Activated T-helper 9 cell treated with anti-CD3 and anti-CD28 coated beads, Interleukin-2, amount 50 U/mL, for 16 hours (primary cell): Measurements from ENCODE around the gene TCF7L1.
"Not testable (repeated sequence)": the region's sequence is repeated elsewhere in the genome, so short reads cannot be mapped to it uniquely, and the experiment has no call there.

Source experiments
- DNase-seq: peaks from one replicate; pipeline ENCODE4 v3.0.0-alpha.2; 2020; ENCODE audit warnings: low read depth

Gene TCF7L1

DNA sequence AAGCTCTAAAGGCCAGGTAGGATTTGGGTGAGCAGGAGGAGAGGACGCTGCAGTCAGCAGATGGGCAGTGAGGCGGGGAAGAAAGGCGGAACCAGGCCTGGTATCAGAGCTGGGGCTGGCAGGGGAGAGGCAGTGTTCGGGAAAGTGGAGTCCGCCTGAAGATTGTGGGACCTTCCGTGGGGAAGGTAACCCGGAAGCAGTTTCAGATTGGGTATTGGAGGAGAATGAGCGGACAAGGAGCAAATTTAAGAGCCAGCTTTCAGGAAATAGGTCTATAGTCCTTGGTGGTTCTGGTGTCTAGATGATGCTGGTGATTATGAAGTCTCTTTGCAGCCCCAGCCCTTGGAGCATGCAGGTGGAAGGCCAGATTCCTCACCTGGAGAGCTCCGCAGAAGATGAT, 51.0 kb downstream of the TCF7L1 start:
- no peak for DNase-seq

DNA sequence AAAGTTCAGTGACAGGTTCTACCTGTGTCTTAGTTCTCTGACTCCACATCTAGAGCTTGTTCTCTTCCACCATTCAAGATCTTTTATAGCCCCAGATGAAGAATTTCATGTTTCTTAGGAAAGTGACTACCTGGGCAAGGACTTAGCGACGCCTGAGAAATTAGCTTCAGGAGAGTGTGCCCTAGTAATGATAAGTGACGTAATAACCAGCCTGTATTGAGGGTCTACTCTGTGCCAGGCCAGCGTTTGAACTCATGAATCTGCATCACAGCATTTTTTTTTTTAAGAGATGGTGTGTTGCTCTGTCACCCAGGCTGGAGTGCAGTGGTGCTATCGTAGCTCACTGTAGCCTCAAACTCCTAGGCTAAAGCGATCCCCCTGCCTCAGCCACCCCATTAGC, 51.8 kb downstream of the TCF7L1 start:
- DNase-seq = no peak

GRCh38 chr2:85185431-85185940, 52.3 kb downstream of the TCF7L1 start:
- DNase-seq = no peak

- no peak for DNase-seq
Observed at GRCh38 chr2:85187069-85187468, 53.9 kb downstream of the TCF7L1 start.

- DNase-seq = no peak
Observed at GRCh38 chr2:85188852-85189251, 55.7 kb downstream of the TCF7L1 start.

- no peak for DNase-seq
Observed at GRCh38 chr2:85189606-85190270, 56.5 kb downstream of the TCF7L1 start.

- DNase-seq = no peak
Observed at GRCh38 chr2:85191157-85191556, 58.0 kb downstream of the TCF7L1 start.

- no peak for DNase-seq
Observed at GRCh38 chr2:85194780-85195480, 61.7 kb downstream of the TCF7L1 start.

DNA sequence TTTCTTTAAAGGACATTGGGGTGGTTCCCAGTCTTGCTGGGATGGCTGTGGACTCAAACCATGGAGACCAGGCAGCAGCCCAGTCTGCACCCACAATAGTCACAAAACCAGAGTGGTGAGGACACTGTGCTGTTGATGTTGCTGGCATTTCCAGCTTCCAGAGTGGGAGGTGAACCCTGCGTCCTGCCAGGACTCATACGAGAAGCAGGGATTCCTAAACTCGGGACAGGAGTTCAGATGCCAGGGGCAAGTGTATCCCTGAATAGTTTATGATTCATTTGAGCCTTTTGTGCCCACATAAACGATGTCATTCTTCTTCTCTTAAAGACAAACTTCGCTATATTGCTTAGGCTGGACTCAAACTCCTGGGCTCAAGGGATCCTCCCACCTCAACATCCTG, 62.8 kb downstream of the TCF7L1 start:
- no peak for DNase-seq

DNA sequence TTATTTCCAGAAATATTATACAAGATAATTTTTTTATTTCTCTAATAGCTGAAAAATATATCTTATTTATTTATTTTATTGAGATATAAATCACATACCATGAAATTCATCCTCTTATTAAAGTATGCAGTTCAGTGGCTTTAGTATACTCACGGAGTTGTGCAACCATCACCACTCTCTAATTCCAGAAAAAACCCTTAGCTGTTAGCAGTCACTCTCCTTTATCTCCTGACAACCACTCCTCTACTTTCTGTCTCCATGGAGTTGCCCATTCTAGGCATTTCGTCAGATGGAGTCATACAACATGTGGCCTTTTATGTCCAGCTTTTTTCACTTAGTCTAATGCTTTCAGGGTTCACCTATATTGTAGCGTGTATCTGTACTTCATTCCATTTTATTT, 66.5 kb downstream of the TCF7L1 start:
- no peak for DNase-seq

DNA sequence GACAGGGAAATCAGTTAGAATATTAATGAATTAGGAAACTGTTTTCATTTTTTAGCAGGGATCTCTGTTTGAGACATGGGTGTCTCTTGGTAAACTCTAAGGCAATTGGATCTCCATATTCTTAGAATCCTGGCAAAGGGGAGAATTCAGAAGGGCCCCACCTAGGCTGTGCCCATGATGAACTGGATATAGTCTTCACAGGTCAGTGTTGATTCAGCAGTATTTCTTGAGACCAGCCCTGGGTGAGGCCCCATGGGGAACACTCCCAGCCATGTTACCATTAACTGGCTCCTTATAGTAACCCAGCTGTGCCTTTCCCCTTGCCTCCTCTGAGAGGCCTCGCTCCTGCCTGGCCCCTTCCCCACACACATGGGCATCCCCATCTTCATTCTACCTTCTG, 76.7 kb downstream of the TCF7L1 start:
- no peak for DNase-seq

GRCh38 chr2:85210511-85210910, 77.3 kb downstream of the TCF7L1 start:
- DNase-seq = no peak

GRCh38 chr2:85211606-85212005, 78.4 kb downstream of the TCF7L1 start:
- not testable (repeated sequence) for DNase-seq

DNA sequence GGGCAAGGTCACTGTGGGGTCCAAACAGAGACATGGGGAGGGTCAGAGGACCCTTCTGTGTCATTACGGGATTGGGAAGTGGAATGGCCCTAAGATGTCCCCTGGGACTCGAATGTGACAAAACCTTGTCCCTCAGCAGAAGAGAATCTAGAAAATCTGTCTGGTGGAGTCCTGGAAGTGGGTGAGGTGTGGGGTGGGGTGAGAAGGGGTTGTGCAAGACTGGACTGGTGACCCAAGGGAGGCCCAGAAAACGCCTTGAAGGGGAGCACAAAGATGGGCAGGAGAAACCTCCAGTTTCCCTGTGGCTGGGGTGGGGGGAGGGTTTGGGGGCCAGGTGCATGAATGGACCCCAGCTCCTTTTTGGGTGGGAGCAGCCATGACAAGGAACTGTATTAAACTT, 79.6 kb downstream of the TCF7L1 start:
- no peak for DNase-seq

DNA sequence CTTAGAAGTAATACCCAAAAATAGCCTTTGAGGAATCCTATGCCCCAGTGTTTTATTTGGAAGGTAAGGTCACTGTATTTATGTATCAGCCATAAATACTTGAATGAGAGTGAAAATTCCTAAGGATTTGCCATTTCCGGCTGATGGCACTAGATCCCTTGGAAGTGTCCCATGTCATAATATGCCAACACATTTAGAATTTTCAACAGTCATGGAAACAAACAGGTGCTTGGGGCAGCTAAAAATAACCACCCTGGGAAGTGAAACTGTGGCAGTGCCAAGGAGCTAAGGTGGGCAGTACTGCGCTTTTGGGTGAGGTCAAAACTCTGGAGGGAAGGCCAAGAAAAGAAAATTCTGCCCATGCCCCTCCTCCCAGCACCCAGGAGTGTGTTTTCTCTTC, 80.2 kb downstream of the TCF7L1 start:
- DNase-seq = no peak

- no peak for DNase-seq
Observed at GRCh38 chr2:85213901-85214512, 80.8 kb downstream of the TCF7L1 start.

- DNase-seq = no peak
Observed at GRCh38 chr2:85215081-85215447, 81.9 kb downstream of the TCF7L1 start.

GRCh38 chr2:85215448-85216401, 82.5 kb downstream of the TCF7L1 start:
- DNase-seq = no peak

DNA sequence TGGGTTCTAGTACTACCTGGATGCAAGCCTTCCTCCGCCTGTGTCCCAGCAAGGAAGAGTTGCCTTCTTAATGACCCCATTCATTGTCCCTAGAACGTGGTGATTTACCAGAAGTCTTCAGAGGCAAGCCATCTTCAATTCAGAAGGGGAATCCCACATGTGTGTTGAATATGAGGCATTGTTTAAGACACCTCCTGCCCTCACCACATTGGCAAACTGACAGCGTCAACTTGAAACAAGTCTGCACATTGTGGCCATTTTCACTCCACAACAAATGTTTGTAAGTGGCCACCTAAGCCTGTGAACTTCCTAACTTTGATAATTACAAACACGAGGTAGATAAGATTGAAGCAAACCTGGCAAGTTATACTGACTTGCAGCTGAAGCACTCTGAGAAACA, 83.7 kb downstream of the TCF7L1 start:
- no peak for DNase-seq

DNA sequence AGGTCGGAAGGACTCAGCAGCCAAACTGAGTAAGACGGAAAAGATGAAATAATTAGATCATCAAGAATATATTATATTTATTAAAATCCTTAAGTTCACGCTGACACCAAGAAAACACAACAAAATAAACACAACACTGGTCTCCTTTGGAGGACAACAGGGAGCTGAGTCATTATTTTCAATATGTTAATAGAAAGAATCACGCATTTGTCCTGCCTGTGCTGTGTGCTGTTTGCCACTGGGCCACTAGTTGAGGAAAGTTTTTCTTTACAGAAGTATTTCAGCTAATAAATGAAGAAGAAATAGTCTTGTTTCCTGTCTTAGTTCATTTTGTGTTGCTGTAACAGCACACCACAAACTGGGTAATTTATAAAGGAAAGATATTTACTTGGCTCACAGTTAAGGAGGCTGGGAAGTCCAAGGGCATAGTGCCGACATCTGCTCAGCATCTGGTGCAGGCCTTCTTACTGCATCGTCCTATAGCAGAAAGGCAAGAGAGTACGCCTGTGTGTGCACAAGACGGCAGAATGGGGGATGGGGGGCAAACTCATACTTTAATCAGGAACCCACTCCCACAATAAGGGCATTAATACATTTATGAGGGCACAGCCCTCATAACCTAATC, 88.0 kb downstream of the TCF7L1 start:
- DNase-seq = no peak

GRCh38 chr2:85222792-85223191, 89.6 kb downstream of the TCF7L1 start:
- no peak for DNase-seq

- DNase-seq = no peak
Observed at GRCh38 chr2:85226783-85227182, 93.6 kb downstream of the TCF7L1 start.
